ENCODE data around the gene MICAL2.

The MICAL2 gene

DNA sequence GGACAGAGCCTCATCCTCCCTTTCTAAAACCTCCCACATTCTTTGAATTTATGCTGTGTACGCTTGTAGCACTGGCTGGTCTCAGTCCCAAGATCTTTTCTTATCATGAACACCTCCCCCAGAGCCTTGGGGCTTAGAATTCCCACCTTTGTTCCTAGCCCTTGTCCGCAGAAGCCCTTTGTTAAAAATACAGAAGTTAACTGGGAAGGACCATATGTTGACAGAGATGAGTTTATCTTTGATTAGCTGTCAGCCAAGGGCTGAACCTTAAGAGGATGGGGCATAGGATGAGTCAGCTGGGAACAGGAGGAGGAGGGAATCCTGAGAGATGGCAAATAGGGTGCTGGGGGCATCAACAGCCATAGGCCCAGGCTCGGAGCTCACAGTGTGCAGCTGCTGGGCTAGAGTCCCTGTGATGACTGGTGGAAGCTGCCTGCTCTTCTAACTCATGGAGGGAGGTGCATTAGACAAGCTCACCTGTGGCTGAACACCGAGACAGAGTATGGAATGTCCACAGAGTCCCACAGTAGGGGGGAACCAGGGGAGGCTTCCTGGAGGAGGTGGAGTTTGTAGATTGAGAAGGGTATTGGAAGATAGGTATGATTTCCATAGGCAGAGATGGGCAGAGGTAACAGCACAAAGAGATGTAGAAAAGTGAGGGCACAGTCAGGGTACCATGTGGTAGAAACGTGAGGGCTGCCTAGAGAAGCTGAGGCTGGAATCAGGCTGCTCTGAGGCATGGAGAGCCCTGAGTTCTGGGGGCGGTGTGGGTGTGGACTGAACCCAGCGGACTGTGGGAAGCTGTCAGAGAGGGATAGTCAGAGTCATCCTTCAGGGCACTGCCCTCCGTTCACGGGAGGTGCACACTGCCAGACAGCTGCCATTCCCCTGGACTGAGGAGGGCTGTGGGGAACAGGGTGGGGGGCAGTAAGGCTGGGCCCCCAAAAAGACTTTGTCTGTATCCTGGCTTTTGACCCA, 9.9 kb downstream of the MICAL2 start:
- DNase-seq: no peak

GRCh38 chr11:12121011-12121410, 10.6 kb downstream of the MICAL2 start:
- no peak for DNase-seq

DNA sequence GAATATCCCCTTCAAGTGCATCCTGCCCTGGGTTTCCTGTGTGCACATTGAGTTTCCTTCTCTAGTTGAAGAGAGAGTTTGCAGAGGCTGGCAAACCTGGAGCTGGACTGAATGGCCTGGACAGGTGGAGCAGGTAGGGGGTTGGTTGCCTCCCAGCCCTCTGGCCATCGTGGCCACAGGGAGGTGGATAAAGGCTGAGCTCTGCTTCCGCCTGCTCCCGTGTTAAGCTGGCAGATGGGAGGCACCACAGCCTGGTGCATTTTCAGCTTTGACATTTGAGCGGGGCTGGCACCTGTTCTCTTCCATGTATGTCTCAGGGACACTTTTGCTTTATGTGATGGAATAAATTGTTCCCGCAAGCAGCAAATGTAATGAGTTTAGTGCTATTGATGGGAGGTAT, 11.1 kb downstream of the MICAL2 start:
- DNase-seq: no peak

DNA sequence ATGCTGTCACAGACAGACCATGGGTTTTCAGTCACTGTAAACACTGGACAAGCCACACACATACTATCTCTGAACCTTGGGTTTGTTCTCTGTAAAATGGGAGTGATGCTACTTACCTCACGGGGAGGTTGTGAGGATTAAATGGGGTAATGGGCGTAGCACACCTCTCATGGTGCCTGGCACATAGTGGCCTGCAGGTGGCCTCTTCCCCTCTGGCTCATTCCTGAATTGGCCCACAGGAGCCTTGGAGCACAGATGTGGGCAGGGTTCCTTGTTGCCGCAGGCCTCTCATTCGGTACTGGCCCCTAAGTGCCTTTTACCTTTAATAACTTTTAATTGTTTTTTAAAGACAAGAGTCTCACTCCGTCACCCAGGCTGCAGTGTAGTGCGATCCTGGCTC, 11.7 kb downstream of the MICAL2 start:
- DNase-seq: no peak

DNA sequence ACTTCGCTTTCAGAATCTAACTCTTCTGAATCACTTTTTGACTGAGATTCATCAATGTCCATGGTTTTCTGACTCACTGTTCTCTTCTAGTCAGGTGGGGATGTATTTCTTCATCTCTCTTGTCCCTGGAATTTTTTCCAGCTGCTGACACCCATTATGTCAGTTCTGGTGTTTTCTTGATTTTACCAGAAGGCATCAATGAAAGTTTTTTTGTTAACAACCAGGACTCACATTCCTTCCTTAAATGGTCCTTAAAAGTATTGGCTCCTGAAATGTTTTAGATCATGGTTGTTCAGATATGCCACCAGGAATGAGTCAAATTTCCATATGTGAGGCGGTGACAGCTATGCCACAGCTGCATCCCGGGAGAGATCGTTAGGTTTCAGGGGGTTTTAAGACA, 12.9 kb downstream of the MICAL2 start:
- no peak for DNase-seq

GRCh38 chr11:12123799-12124198, 13.4 kb downstream of the MICAL2 start:
- no peak for DNase-seq

- DNase-seq: no peak
Measured at GRCh38 chr11:12124306-12124705, 13.9 kb downstream of the MICAL2 start.

GRCh38 chr11:12125609-12126149, 15.3 kb downstream of the MICAL2 start:
- DNase-seq: no peak

DNA sequence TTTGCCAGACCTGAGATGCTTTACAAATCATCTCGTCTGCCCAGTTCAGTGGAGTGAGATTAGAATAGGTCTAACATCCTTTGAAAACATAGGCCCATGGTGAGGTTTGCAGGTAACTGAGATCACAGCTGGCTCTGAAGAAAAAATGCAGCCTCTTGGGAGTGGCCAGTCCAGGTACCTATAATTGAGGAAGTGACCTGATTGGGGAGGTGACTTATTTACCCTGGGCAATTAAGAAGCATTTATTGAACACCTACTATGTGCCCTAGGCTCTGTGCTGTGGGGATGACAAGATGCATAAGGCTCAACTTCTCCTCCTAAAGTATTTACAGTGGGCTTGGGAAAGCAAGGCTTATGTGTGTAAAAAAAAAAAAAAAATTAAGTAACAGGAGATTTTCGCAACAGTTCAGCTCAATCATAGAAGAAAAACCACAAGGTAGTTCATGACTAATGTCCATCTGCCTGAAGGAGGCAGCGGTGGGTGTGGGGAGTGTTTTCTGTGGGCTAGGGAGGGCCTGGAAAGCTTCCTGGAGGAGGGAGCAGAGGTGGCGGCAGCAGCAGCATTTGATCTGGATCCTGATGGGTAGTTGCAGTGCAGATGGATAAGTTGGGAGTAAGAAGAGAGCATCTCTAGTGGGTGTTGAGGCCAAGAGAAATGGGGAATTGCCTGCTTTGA, 16.1 kb downstream of the MICAL2 start:
- no peak for DNase-seq

- no peak for DNase-seq
Measured at GRCh38 chr11:12127206-12127898, 17.0 kb downstream of the MICAL2 start.

- no peak for DNase-seq
Measured at GRCh38 chr11:12128301-12128751, 17.9 kb downstream of the MICAL2 start.

GRCh38 chr11:12129227-12129626, 18.8 kb downstream of the MICAL2 start:
- DNase-seq: no peak

DNA sequence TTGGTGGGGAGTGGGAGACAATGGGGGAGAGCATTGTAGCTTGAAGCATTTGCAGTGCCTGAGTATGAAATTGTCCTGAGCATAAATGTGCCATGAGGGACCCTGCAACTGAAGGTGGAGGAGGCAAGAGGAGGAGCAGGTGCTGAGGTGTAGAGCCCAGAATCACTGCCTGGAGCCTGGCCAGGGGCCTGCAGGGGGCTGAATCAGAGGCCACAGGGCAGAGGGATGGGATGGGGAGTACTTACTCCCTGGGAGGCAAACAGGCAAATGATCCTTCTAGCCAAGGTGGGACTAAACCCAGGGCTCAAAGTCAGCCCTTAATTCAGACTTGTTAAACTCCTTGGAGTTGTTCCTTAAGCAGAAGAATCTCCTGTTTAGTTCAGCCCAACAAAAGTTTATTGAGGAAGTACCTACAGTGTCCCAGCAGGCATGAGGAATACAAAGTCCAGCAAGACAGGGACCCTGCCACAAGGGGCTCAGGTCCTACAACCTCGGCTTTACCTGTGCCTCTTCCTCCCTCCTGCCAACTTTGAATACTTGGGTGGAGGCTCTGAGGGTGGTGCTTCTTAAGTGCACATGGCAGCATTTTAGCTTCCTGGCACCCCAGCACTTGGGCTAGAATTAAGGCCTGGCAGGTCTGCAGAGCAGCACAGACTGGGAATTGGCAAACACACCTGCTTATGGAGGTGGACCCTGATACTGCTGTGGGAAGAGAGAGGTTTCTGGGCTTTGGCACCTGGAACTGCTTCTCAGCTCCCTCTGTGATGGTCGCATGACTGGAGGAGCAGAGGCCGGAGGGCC, 20.0 kb downstream of the MICAL2 start:
- no peak for DNase-seq

- no peak for DNase-seq
Measured at GRCh38 chr11:12131943-12132789, 21.8 kb downstream of the MICAL2 start.

GRCh38 chr11:12132790-12133145, 22.4 kb downstream of the MICAL2 start:
- no peak for DNase-seq

- DNase-seq: no peak
Measured at GRCh38 chr11:12133547-12134235, 23.3 kb downstream of the MICAL2 start.

DNA sequence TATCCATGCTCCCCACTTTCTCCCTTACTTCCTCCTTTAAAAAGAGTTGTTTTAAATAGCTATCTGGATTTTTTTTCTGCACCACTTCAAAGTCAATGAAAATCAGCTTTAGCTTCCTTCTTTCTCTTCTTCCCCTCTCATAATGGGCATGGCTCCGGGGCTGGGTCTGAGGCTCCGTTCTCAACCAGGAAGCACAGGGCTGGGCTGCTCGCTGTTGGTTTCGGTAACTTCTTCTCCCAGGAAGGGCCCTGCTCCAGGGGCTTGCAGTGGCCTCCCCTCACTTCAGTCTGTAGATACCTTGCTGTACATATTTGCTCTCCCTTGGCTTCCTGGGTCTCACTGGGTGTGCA, 23.8 kb downstream of the MICAL2 start:
- DNase-seq: no peak

DNA sequence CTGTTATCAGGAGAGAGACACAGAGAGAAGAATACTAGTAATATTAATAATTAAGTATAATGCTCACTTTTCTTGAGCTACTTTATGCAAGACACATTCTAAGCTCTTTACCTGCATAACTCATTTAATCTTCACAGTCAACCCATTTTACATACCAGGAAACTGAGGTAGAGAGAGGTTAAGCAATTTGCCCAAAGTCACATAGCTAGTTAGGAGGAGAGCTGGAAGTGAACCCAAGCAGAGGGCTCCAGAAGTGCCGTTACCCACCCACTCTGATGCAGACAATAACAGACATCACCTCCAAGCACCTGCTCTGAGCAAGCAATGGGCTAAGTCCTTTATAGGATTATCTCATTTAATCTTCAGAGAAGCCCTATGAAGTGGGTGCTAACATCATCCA, 24.8 kb downstream of the MICAL2 start:
- no peak for DNase-seq

- DNase-seq: peak; percentile 28
Measured at GRCh38 chr11:12137005-12137690, 26.8 kb downstream of the MICAL2 start.

Data from retina (tissue), 1 donor.